ENCODE results near the gene FRMD4A.
"Not testable (repeated sequence)": the region's sequence is repeated elsewhere in the genome, so short reads cannot be mapped to it uniquely, and the experiment has no call there.

The FRMD4A gene

GRCh38 chr10:13930120-13930519 lies 400.6 kb downstream of the FRMD4A start:
- no peak for TF ChIP-seq FOXA1 (IDR thresholded peaks at IDR 0.05)
- TF ChIP-seq NFRKB (IDR thresholded peaks at IDR 0.05) = no peak
- no peak for TF ChIP-seq CTBP1 (IDR thresholded peaks at IDR 0.05; ENCODE audit: borderline replicate concordance)
- TF ChIP-seq HDGF (IDR thresholded peaks at IDR 0.05; ENCODE audit: borderline replicate concordance) = no peak
- POLR2A ChIA-PET = no interaction called here
- CTCF ChIA-PET = interaction anchor here (0.6 kb wide), 1 partner anchor 147 kb away, joined by 3 read pairs; no protein-coding TSS in a partner anchor
- DNase-seq (ENCODE audit: extremely low spot score) = no peak

GRCh38 chr10:13928451-13928850 lies 402.3 kb downstream of the FRMD4A start:
- ChIA-PET POLR2A (no interaction called here), CTCF (no interaction called here)
- TF ChIP-seq TARDBP (IDR thresholded peaks at IDR 0.05) = no peak
- TF ChIP-seq FOXA1 (IDR thresholded peaks at IDR 0.05) = no peak
- no peak for TF ChIP-seq CTBP1 (IDR thresholded peaks at IDR 0.05; ENCODE audit: borderline replicate concordance)
- no peak for TF ChIP-seq FOXM1 (IDR thresholded peaks at IDR 0.05; ENCODE audit: borderline replicate concordance)
- no peak for TF ChIP-seq ZNF384 (IDR thresholded peaks at IDR 0.05)
- no peak for TF ChIP-seq ARNT (IDR thresholded peaks at IDR 0.05)
- no peak for TF ChIP-seq SP1 (IDR thresholded peaks at IDR 0.05)
- no peak for TF ChIP-seq ELF4 (IDR thresholded peaks at IDR 0.05)
- no peak for TF ChIP-seq SUZ12 (IDR thresholded peaks at IDR 0.05)
- no peak for TF ChIP-seq L3MBTL2 (conservative IDR thresholded peaks at IDR 0.05)
- TF ChIP-seq PKNOX1 (IDR thresholded peaks at IDR 0.05) = no peak
- TF ChIP-seq HDGF (IDR thresholded peaks at IDR 0.05; ENCODE audit: borderline replicate concordance) = no peak
- no peak for DNase-seq (ENCODE audit: extremely low spot score)

DNA sequence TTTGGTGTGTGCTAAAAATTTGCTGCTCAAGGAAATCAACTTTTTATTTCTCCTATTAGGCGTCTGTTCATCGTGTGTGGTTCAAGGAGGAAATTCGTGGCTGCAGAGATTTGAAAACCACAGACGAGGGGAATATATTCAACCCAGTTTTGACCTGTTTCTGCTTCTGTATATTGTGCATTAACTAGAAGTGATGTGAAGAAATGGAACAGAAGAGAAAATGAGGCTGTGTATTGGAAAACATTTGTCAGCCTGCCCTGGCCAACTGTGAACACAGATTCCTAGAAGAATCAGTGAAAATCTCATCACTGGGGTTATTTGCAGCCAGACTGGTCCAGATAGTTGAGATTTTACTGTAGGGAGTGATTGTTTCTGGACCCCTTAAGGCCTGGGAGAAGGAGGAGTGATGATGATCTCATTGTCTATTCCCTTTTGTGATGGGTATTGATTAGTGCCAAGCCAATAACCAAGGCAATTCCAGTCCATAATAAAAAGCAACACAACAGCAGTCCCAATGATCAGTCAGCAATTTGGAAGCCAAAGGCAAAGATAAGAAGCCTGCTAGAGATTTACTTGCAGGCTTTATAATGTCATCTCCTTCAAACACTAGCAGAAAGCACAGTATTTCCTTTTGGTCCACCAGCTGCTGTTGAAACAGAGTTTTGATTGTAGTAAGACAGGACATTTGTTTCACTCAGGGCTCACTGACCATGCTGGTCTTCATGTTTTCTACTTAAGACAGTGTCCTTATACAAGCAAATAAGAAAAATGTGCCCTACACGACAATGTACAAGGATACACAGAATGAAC lies 404.5 kb downstream of the FRMD4A start:
- no peak for TF ChIP-seq FOXK2 (IDR thresholded peaks at IDR 0.05)
- no peak for TF ChIP-seq SUZ12 (IDR thresholded peaks at IDR 0.05)
- no peak for TF ChIP-seq LEF1 (IDR thresholded peaks at IDR 0.05; ENCODE audit: borderline replicate concordance)
- TF ChIP-seq TARDBP (IDR thresholded peaks at IDR 0.05) = no peak
- no peak for TF ChIP-seq ARNT (IDR thresholded peaks at IDR 0.05)
- TF ChIP-seq ELF4 (IDR thresholded peaks at IDR 0.05) = no peak
- no peak for TF ChIP-seq L3MBTL2 (conservative IDR thresholded peaks at IDR 0.05)
- TF ChIP-seq ZNF384 (IDR thresholded peaks at IDR 0.05) = no peak
- TF ChIP-seq BHLHE40 (IDR thresholded peaks at IDR 0.05; ENCODE audit: borderline replicate concordance) = no peak
- no peak for TF ChIP-seq FOXA1 (IDR thresholded peaks at IDR 0.05)
- TF ChIP-seq CTBP1 (IDR thresholded peaks at IDR 0.05; ENCODE audit: borderline replicate concordance) = no peak
- TF ChIP-seq PKNOX1 (IDR thresholded peaks at IDR 0.05) = no peak
- no peak for TF ChIP-seq NFRKB (IDR thresholded peaks at IDR 0.05)
- no peak for TF ChIP-seq SP1 (IDR thresholded peaks at IDR 0.05)
- TF ChIP-seq FOXM1 (IDR thresholded peaks at IDR 0.05; ENCODE audit: borderline replicate concordance) = no peak
- no peak for TF ChIP-seq HDGF (IDR thresholded peaks at IDR 0.05; ENCODE audit: borderline replicate concordance)
- CTCF ChIA-PET = no interaction called here
- POLR2A ChIA-PET = no interaction called here
- DNase-seq (ENCODE audit: extremely low spot score) = no peak

DNA sequence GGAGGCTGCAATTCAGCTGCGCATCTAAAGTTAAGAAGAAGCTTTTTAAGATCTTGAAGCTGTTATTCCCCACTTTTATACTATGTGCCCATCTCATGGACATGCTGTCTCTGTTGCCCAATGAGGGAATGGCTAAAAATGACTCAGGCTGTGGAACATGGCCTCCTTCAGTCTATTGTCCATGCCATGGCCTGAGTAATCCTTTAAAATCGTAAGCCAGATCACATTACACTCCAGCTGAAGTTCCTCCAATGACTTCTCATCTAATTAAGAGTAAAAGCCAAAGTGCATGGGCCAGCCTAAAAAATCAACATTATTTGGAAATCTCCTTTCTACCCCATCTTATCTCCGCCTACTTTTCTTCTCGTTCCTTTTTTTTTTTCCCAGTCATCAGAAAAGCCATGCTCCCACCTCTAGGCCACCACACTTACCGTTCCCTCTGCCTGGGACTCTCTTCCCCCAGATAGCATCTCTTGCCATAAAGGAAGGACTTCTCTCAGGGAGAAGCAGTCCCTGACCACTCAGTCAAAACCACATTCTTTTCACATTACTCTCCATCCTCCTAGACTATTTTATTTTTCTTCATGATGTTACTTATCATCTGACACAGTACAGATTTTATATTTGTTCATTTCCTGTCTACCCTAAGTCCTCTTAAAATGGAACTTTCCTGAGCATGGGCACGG lies 406.5 kb downstream of the FRMD4A start:
- no peak for DNase-seq (ENCODE audit: extremely low spot score)
- ChIA-PET POLR2A (no interaction called here), CTCF (no interaction called here)
- TF ChIP-seq HDGF (IDR thresholded peaks at IDR 0.05; ENCODE audit: borderline replicate concordance) (no peak), CTBP1 (IDR thresholded peaks at IDR 0.05; ENCODE audit: borderline replicate concordance) (no peak), NFRKB (IDR thresholded peaks at IDR 0.05) (no peak), ELF4 (IDR thresholded peaks at IDR 0.05) (no peak), SP1 (IDR thresholded peaks at IDR 0.05) (no peak), FOXM1 (IDR thresholded peaks at IDR 0.05; ENCODE audit: borderline replicate concordance) (no peak), FOXK2 (IDR thresholded peaks at IDR 0.05) (no peak), LEF1 (IDR thresholded peaks at IDR 0.05; ENCODE audit: borderline replicate concordance) (no peak), SUZ12 (IDR thresholded peaks at IDR 0.05) (no peak), ARNT (IDR thresholded peaks at IDR 0.05) (no peak), PKNOX1 (IDR thresholded peaks at IDR 0.05) (no peak), ZNF384 (IDR thresholded peaks at IDR 0.05) (no peak), L3MBTL2 (conservative IDR thresholded peaks at IDR 0.05) (no peak), BHLHE40 (IDR thresholded peaks at IDR 0.05; ENCODE audit: borderline replicate concordance) (no peak), TARDBP (IDR thresholded peaks at IDR 0.05) (no peak), FOXA1 (IDR thresholded peaks at IDR 0.05) (no peak)

GRCh38 chr10:13922586-13922985 lies 408.1 kb downstream of the FRMD4A start:
- CTCF ChIA-PET = no interaction called here
- POLR2A ChIA-PET = no interaction called here
- TF ChIP-seq BHLHE40 (IDR thresholded peaks at IDR 0.05; ENCODE audit: borderline replicate concordance) = no peak
- no peak for TF ChIP-seq FOXK2 (IDR thresholded peaks at IDR 0.05)
- no peak for TF ChIP-seq HDGF (IDR thresholded peaks at IDR 0.05; ENCODE audit: borderline replicate concordance)
- no peak for TF ChIP-seq ELF4 (IDR thresholded peaks at IDR 0.05)
- no peak for TF ChIP-seq NFRKB (IDR thresholded peaks at IDR 0.05)
- no peak for TF ChIP-seq FOXA1 (IDR thresholded peaks at IDR 0.05)
- no peak for TF ChIP-seq TARDBP (IDR thresholded peaks at IDR 0.05)
- TF ChIP-seq SUZ12 (IDR thresholded peaks at IDR 0.05) = no peak
- TF ChIP-seq ARNT (IDR thresholded peaks at IDR 0.05) = no peak
- DNase-seq (ENCODE audit: extremely low spot score) = no peak

DNA sequence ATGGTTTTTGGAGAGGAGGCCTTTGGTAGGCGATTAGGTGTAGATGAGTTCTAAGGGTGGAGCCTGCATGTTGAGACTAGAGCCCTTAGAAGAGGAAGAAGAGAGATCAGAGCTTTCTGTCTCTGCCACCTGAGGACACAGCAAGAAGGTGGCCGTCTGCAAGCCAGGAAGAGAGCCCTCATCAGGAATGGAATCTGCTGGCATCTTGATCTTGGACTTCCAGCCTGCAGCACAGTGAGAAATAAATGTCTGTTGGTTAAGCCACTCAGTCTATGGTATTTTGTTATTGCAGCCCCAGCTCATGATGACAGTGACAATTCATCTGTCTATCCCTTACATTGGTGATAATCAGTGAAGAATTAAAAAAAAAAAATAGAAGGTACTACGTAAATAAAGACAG lies 408.8 kb downstream of the FRMD4A start:
- CTCF ChIA-PET = no interaction called here
- POLR2A ChIA-PET = no interaction called here
- DNase-seq (ENCODE audit: extremely low spot score) = no peak
- no peak for TF ChIP-seq LEF1 (IDR thresholded peaks at IDR 0.05; ENCODE audit: borderline replicate concordance)
- no peak for TF ChIP-seq SUZ12 (IDR thresholded peaks at IDR 0.05)
- TF ChIP-seq FOXK2 (IDR thresholded peaks at IDR 0.05) = no peak

GRCh38 chr10:13921131-13921530 lies 409.6 kb downstream of the FRMD4A start:
- POLR2A ChIA-PET; DNase-seq (ENCODE audit: extremely low spot score); CTCF ChIA-PET: not testable (repeated sequence)
